Colonic mucosa (tissue), 4 donors: ENCODE data around the gene NT5C3A. TPM values are rescaled to one million over a fixed set of nuclear protein-coding genes. Genes with fewer than 3 reads are reported as not detected.

ENCODE experiments used
- DNase-seq: peaks from one replicate; pipeline ENCODE4 v3.0.0-alpha.2; 2020
- H3K27ac ChIP-seq: fragments of 200-600 bp; one replicate; pipeline ENCODE4 v1.8.0; 2021
- H3K27me3 ChIP-seq: fragments of 200-600 bp; one replicate; pipeline ENCODE4 v1.8.0; 2021
- H3K36me3 ChIP-seq: fragments of 200-600 bp; one replicate; pipeline ENCODE4 v1.8.0; 2021
- H3K4me1 ChIP-seq: fragments of 200-600 bp; one replicate; pipeline ENCODE4 v1.8.0; 2021; ENCODE audit warnings: mild to moderate bottlenecking
- H3K4me3 ChIP-seq: fragments of 200-600 bp; one replicate; pipeline ENCODE4 v1.8.0; 2021
- H3K9ac ChIP-seq, 2 donors: one replicate each; pipeline ENCODE4 v1.7.0; 2013; ENCODE audit warnings: control low read depth in 2 of 2, low read depth in 2 of 2, low read length in 2 of 2
- H3K9me3 ChIP-seq: fragments of 200-600 bp; one replicate; pipeline ENCODE4 v1.8.0; 2021
- CTCF ChIP-seq: fragments of 200-600 bp; IDR thresholded peaks from one replicate; pipeline ENCODE4 v1.8.0; 2022; ENCODE audit warnings: antibody characterized with exemption, mild to moderate bottlenecking
- intact Hi-C: fragments of 100-400 bp; cut with DNase I; formaldehyde crosslinking; loops from one replicate; pipeline ENCODE4 v1.14.1; 2022
- total RNA-seq, 2 donors: library from RNA; stranded (reverse); fragmentation: NEBNext Ultra II Directional in 1 of 2; extraction: Animal tissue kit (Norgen Biotek cat#: 25700) in 1 of 2; gene quantifications; one replicate each; pipeline ENCODE4 v1.2.1, GENCODE V29; 2021
- donor health status: healthy.
- donor health status: DM: no; HTN: no; CAD: no.
- donor health status: DM: no; HTN: no; CAD: no.

Gene NT5C3A
- total RNA-seq, 2 donors from 2014 or later: 53.9 to 104 TPM

- H3K9me3 ChIP-seq: no peaks in the 10 kb centered on the region
- no peaks in the 10 kb centered on the region for H3K4me1 ChIP-seq
- no peak for TF ChIP-seq CTCF
- H3K4me3 ChIP-seq: no peak overlapping the region
- H3K36me3 ChIP-seq: no peaks in the 10 kb centered on the region
- H3K27ac ChIP-seq: no peak overlapping the region
- no peak for DNase-seq
- intact Hi-C loops: no loop called here
- no peaks in the 10 kb centered on the region for H3K27me3 ChIP-seq
- H3K9ac ChIP-seq: no peak overlapping the region
These were observed 9.9 kb upstream of the NT5C3A start for GRCh38 chr7:33072471-33072870.

GRCh38 chr7:33070831-33071230 is 8.3 kb upstream of the NT5C3A start:
- H3K27ac ChIP-seq: no peak overlapping the region
- DNase-seq: no peak
- no peaks in the 10 kb centered on the region for H3K9me3 ChIP-seq
- no peak overlapping the region for H3K4me3 ChIP-seq
- no peaks in the 10 kb centered on the region for H3K4me1 ChIP-seq
- no peaks in the 10 kb centered on the region for H3K27me3 ChIP-seq
- H3K36me3 ChIP-seq: no peaks in the 10 kb centered on the region
- TF ChIP-seq CTCF: no peak
- intact Hi-C loops: no loop called here
- no peak overlapping the region for H3K9ac ChIP-seq

- intact Hi-C loops: no loop called here
- H3K27me3 ChIP-seq: no peaks in the 10 kb centered on the region
- DNase-seq: no peak
These were observed 7.7 kb upstream of the NT5C3A start for GRCh38 chr7:33070277-33070676.

GRCh38 chr7:33067921-33068320 is 5.3 kb upstream of the NT5C3A start:
- no peak for DNase-seq
- no peak overlapping the region for H3K27ac ChIP-seq
- H3K36me3 ChIP-seq: no peaks in the 10 kb centered on the region
- intact Hi-C loops: no loop called here
- H3K4me3 ChIP-seq: no peak overlapping the region
- no peaks in the 10 kb centered on the region for H3K9me3 ChIP-seq
- no peaks in the 10 kb centered on the region for H3K4me1 ChIP-seq
- no peak overlapping the region for H3K9ac ChIP-seq
- no peaks in the 10 kb centered on the region for H3K27me3 ChIP-seq
- TF ChIP-seq CTCF: no peak

More at GRCh38 chr7:33070277-33070676, 7.7 kb upstream of the NT5C3A start:
- H3K4me1 ChIP-seq: no peaks in the 10 kb centered on the region
- H3K9me3 ChIP-seq: no peaks in the 10 kb centered on the region
- no peak for TF ChIP-seq CTCF
- H3K9ac ChIP-seq: no peak overlapping the region
- H3K36me3 ChIP-seq: no peaks in the 10 kb centered on the region
- no peak overlapping the region for H3K4me3 ChIP-seq
- H3K27ac ChIP-seq: no peak overlapping the region

- no peaks in the 10 kb centered on the region for H3K9me3 ChIP-seq
- intact Hi-C loops: no loop called here
- H3K4me3 ChIP-seq: no peak overlapping the region
- TF ChIP-seq CTCF: no peak
- DNase-seq: no peak
- no peak overlapping the region for H3K27ac ChIP-seq
- no peak overlapping the region for H3K9ac ChIP-seq
- no peaks in the 10 kb centered on the region for H3K27me3 ChIP-seq
- H3K36me3 ChIP-seq: no peaks in the 10 kb centered on the region
- H3K4me1 ChIP-seq: no peaks in the 10 kb centered on the region
These were observed 4.2 kb upstream of the NT5C3A start for GRCh38 chr7:33066771-33067170.

GRCh38 chr7:33065981-33066380 is 3.4 kb upstream of the NT5C3A start:
- Histone ChIP-seq H3K27ac (no peak overlapping the region), H3K4me3 (no peak overlapping the region), H3K9ac (no peak overlapping the region), H3K27me3 (no peaks in the 10 kb centered on the region), H3K9me3 (no peaks in the 10 kb centered on the region), H3K4me1 (no peaks in the 10 kb centered on the region), H3K36me3 (no peaks in the 10 kb centered on the region)
- no peak for DNase-seq
- intact Hi-C loops: no loop called here
- TF ChIP-seq CTCF: no peak
